KOPT-K1 (cell line): ENCODE measurements around the gene TMEM238.

Experiments
- H3K27ac ChIP-seq: fragments of 200-600 bp; sonication (generic); 2 replicates; pipeline ENCODE4 v1.5.1; 2016; ENCODE audit warnings: antibody characterized with exemption, mild to moderate bottlenecking, low read depth, low read length; ENCODE audit not compliant: poor library complexity, severe bottlenecking
- H3K36me3 ChIP-seq: fragments of 200-600 bp; sonication (generic); 2 replicates; pipeline ENCODE4 v1.5.1; 2017; ENCODE audit warnings: antibody characterized with exemption, mild to moderate bottlenecking, low read length, moderate library complexity; ENCODE audit not compliant: insufficient read depth
- H3K9me3 ChIP-seq: fragments of 200-600 bp; sonication (generic); 2 replicates; pipeline ENCODE4 v1.5.1; 2017; ENCODE audit warnings: antibody characterized with exemption, low read length, mild to moderate bottlenecking; ENCODE audit not compliant: insufficient read depth, poor library complexity, severe bottlenecking

Gene TMEM238

GRCh38 chr19:55360902-55361301 lies 23.2 kb downstream of the TMEM238 start:
- Histone ChIP-seq H3K27ac (no peak overlapping the region), H3K9me3 (no peaks in the 10 kb centered on the region), H3K36me3 (no peaks in the 10 kb centered on the region)

GRCh38 chr19:55358943-55359908 lies 24.9 kb downstream of the TMEM238 start:
- no peak overlapping the region for H3K27ac ChIP-seq
- no peaks in the 10 kb centered on the region for H3K9me3 ChIP-seq
- H3K36me3 ChIP-seq: no peaks in the 10 kb centered on the region

GRCh38 chr19:55358493-55358892 lies 25.6 kb downstream of the TMEM238 start:
- H3K36me3 ChIP-seq: no peaks in the 10 kb centered on the region
- H3K27ac ChIP-seq: no peak overlapping the region
- H3K9me3 ChIP-seq: no peaks in the 10 kb centered on the region

- Histone ChIP-seq H3K36me3 (no peaks in the 10 kb centered on the region), H3K27ac (no peak overlapping the region), H3K9me3 (no peaks in the 10 kb centered on the region)
Measured at GRCh38 chr19:55355213-55355821, 28.8 kb downstream of the TMEM238 start.

GRCh38 chr19:55354698-55355212 lies 29.3 kb downstream of the TMEM238 start, which contains the start of gene COX6B2:
TSS of gene COX6B2 (minus strand) at chr19:55354719. CDS start at chr19:55354521, 198 bp downstream.
- Histone ChIP-seq H3K27ac (no peak within 1 kb of the TSS), H3K36me3 (no peaks in the 10 kb centered on the region), H3K9me3 (no peaks in the 10 kb centered on the region)

GRCh38 chr19:55353803-55354697 lies 30.0 kb downstream of the TMEM238 start:
- Histone ChIP-seq H3K27ac (no peak overlapping the region), H3K36me3 (no peaks in the 10 kb centered on the region; the same call in 1 of the 2 replicates), H3K9me3 (no peaks in the 10 kb centered on the region)

- Histone ChIP-seq H3K9me3 (no peaks in the 10 kb centered on the region), H3K36me3 (no peaks in the 10 kb centered on the region; the same call in 1 of the 2 replicates), H3K27ac (no peak overlapping the region)
Measured at GRCh38 chr19:55353356-55353802, 30.7 kb downstream of the TMEM238 start.

GRCh38 chr19:55352549-55353145 lies 31.4 kb downstream of the TMEM238 start:
- Histone ChIP-seq H3K9me3 (no peaks in the 10 kb centered on the region), H3K27ac (no peak overlapping the region), H3K36me3 (peaks cover 2% of the 10 kb centered on the region; the same call in 1 of the 2 replicates)

GRCh38 chr19:55352040-55352439 lies 32.1 kb downstream of the TMEM238 start:
- Histone ChIP-seq H3K27ac (no peak overlapping the region), H3K36me3 (peaks cover 8% of the 10 kb centered on the region; the same call in 1 of the 2 replicates), H3K9me3 (no peaks in the 10 kb centered on the region)

GRCh38 chr19:55350620-55351315 lies 33.3 kb downstream of the TMEM238 start:
- no peak overlapping the region for H3K27ac ChIP-seq
- no peaks in the 10 kb centered on the region for H3K9me3 ChIP-seq
- H3K36me3 ChIP-seq: peaks cover 14% of the 10 kb centered on the region; the same call in 1 of the 2 replicates

- Histone ChIP-seq H3K9me3 (no peaks in the 10 kb centered on the region), H3K36me3 (peaks cover 29% of the 10 kb centered on the region; the same call in 1 of the 2 replicates), H3K27ac (no peak overlapping the region)
Measured at GRCh38 chr19:55348317-55349034, 35.6 kb downstream of the TMEM238 start.

GRCh38 chr19:55347442-55348009 lies 36.6 kb downstream of the TMEM238 start:
- no peaks in the 10 kb centered on the region for H3K9me3 ChIP-seq
- H3K36me3 ChIP-seq: peaks cover 39% of the 10 kb centered on the region; the same call in 1 of the 2 replicates
- no peak overlapping the region for H3K27ac ChIP-seq
